ENCODE measurements around the gene SH2B3. TPM values are rescaled to one million over a fixed set of nuclear protein-coding genes. Genes with fewer than 3 reads are reported as not detected.
"Not testable (repeated sequence)": the region's sequence is repeated elsewhere in the genome, so short reads cannot be mapped to it uniquely, and the experiment has no call there.

The SH2B3 gene
- total RNA-seq, 2 experiments from 2014 or later, result 25.8 to 51.3 TPM

DNA sequence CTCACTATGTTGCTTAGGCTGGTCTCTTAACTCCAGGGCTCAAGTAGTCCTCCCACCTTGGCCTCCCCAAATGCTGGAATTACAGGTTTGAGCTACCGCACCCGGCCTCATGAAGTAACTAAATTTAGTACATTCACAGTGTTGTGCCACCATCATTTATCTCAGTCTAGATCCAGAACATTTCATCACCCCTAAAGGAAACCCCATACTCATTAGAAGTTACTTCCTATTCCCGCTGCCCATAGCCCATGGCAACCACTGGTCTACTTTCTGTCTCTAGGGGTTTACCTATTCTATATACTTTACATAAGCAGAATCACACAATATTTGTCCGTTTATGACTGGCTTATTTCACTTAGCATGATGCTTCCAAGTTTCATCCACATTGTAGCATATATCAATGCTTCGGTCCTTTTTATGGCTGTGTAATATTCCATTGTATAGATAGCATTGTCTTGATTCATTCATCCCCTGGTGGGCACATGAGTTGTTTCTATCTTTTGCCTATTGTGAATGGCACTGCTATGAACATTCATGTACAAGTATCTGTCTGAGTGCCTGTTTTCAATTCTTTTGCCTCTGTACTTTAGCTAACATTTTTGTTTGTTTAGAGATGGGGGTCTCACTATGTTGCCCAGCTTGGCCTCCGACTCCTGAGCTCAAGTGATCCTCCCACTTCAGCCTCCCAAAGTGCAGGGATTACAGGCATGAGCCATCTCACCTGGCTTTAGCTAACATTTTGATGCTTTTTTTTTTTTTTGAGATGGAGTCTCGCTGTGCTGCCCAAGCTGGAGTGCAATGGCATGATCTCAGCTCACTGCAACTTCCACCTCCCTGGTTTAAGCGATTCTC, 10.2 kb upstream of the SH2B3 start:
- Histone ChIP-seq H3K4me3 (ENCODE audit: low read depth, low read length, poor library complexity, severe bottlenecking) (no peak overlapping the region), H3K4me1 (ENCODE audit: insufficient read depth, low read length, poor library complexity, severe bottlenecking) (peaks cover 7% of the 10 kb centered on the region), H3K9me3 (ENCODE audit: low read length) (no peaks in the 10 kb centered on the region), H4K20me1 (ENCODE audit: insufficient read depth, low read length) (no peaks in the 10 kb centered on the region), H2AFZ (ENCODE audit: low read length) (no peak overlapping the region), H3K27ac (ENCODE audit: low read depth, low read length, poor library complexity, severe bottlenecking) (no peak overlapping the region), H3K9me2 (ENCODE audit: insufficient read depth, low read length) (no peaks in the 10 kb centered on the region), H3K4me2 (ENCODE audit: low read length) (no peak overlapping the region), H3K36me3 (ENCODE audit: insufficient read depth, low read length) (no peaks in the 10 kb centered on the region), H3K79me2 (ENCODE audit: insufficient read depth, low read depth, low read length) (no peaks in the 10 kb centered on the region)
- TF ChIP-seq, protein P1, sequence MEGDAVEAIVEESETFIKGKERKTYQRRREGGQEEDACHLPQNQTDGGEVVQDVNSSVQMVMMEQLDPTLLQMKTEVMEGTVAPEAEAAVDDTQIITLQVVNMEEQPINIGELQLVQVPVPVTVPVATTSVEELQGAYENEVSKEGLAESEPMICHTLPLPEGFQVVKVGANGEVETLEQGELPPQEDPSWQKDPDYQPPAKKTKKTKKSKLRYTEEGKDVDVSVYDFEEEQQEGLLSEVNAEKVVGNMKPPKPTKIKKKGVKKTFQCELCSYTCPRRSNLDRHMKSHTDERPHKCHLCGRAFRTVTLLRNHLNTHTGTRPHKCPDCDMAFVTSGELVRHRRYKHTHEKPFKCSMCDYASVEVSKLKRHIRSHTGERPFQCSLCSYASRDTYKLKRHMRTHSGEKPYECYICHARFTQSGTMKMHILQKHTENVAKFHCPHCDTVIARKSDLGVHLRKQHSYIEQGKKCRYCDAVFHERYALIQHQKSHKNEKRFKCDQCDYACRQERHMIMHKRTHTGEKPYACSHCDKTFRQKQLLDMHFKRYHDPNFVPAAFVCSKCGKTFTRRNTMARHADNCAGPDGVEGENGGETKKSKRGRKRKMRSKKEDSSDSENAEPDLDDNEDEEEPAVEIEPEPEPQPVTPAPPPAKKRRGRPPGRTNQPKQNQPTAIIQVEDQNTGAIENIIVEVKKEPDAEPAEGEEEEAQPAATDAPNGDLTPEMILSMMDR (conservative IDR thresholded peaks at IDR 0.05; ENCODE audit: low read length), result no peak
- no peak for TF ChIP-seq EZH2phosphoT487 (IDR thresholded peaks at IDR 0.05; ENCODE audit: borderline replicate concordance, low read depth, low read length)
- ChIA-PET POLR2A (interaction anchor here (0.6 kb wide), 2 partner anchors 170 to 533 kb away, joined by 3 to 4 read pairs; no protein-coding TSS in a partner anchor), CTCF (ENCODE audit: unreplicated experiment) (interaction anchor here (1.0 to 2.2 kb wide), 2 partner anchors 49 to 56 kb away, joined by 4 to 37 read pairs; no protein-coding TSS in a partner anchor)
- intact Hi-C loops (cut with micrococcal nuclease; ENCODE audit: unreplicated experiment), result no loop called here
- no peak for DNase-seq (ENCODE audit: low spot score)
- BruUV-seq (replicated peaks), result no TSS peak

DNA sequence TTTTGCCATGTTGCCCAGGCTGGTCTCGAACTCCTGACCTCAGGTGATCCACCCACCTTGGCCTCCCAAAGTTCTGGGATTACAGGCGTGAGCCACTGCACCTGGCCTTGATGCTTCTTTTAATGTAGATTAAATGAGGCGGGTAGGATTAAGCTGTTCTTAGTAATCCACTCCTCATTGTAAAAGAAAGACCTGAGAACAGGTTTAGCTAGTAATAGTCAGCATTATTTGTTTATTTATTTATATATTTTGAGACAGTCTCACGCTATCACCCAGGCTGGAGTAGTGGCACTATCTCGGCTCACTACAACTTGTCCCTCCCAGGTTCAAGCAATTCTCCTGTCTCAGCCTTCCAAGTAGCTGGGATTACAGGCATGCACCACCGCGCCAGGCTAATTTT, 9.5 kb upstream of the SH2B3 start:
- H3K79me2 ChIP-seq (ENCODE audit: insufficient read depth, low read depth, low read length); H3K4me1 ChIP-seq (ENCODE audit: insufficient read depth, low read length, poor library complexity, severe bottlenecking); H2AFZ ChIP-seq (ENCODE audit: low read length); H3K4me3 ChIP-seq (ENCODE audit: low read depth, low read length, poor library complexity, severe bottlenecking); H3K36me3 ChIP-seq (ENCODE audit: insufficient read depth, low read length); intact Hi-C loops (cut with micrococcal nuclease; ENCODE audit: unreplicated experiment); BruUV-seq (replicated peaks); H3K4me2 ChIP-seq (ENCODE audit: low read length); H3K9me3 ChIP-seq (ENCODE audit: low read length); H3K9me2 ChIP-seq (ENCODE audit: insufficient read depth, low read length); H4K20me1 ChIP-seq (ENCODE audit: insufficient read depth, low read length); DNase-seq (ENCODE audit: low spot score); H3K27ac ChIP-seq (ENCODE audit: low read depth, low read length, poor library complexity, severe bottlenecking): not testable (repeated sequence)
- ChIA-PET POLR2A (interaction anchor here (0.6 to 0.7 kb wide), 2 partner anchors 56 to 169 kb away, joined by 3 to 4 read pairs; no protein-coding TSS in a partner anchor), CTCF (ENCODE audit: unreplicated experiment) (interaction anchor here (1.0 to 2.2 kb wide), 3 partner anchors 48 to 66 kb away, joined by 3 to 37 read pairs (median 4); no protein-coding TSS in a partner anchor)

DNA sequence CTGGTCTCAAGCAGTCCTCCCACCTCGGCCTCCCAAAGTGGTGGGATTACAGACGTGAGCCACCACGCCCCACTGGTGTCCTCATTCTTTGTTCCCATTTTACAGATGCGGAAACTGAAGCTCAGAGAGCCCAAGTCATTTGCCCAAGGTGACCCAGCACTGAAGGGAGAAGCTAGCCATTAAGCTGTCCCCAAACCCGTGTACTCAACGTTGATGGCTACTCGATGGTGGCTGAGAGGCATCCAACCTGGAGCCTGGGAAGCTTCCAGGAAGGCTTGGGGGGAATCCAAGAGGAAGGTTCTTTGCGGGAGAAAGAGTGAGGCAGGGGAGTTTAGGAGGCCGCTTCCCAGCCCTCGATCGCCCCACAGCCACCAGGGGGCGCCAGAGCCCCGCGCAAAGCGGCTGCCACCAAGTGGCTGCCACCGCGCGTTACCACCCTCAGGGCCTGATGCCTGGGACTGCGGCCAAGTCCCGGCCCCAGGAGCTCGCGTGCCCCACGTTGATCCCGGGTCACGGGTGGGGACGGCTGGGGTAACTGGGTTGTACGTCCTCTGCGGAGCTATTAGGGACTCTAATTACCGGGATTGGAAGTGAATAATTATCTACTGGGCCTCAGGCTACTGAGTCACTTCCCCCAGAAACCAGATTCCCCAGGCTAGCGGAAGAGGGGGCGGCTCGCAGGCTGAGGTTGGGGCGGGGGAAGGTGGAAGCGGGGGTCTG, 8.8 kb upstream of the SH2B3 start:
- ChIA-PET POLR2A (interaction anchor here (0.5 to 0.7 kb wide), 3 partner anchors 55 to 277 kb away, joined by 3 to 8 read pairs (median 4); no protein-coding TSS in a partner anchor), CTCF (ENCODE audit: unreplicated experiment) (interaction anchor here (0.6 to 2.2 kb wide), 8 partner anchors 12 to 131 kb away, joined by 3 to 37 read pairs (median 3); no protein-coding TSS in a partner anchor)
- H3K36me3 ChIP-seq (ENCODE audit: insufficient read depth, low read length), result no peaks in the 10 kb centered on the region
- no peak overlapping the region for H3K27ac ChIP-seq (ENCODE audit: low read depth, low read length, poor library complexity, severe bottlenecking)
- H3K9me3 ChIP-seq (ENCODE audit: low read length), result no peaks in the 10 kb centered on the region
- peak overlapping the region; percentile 33; the same call in 1 of the 2 replicates for H3K4me2 ChIP-seq (ENCODE audit: low read length)
- H3K4me1 ChIP-seq (ENCODE audit: insufficient read depth, low read length, poor library complexity, severe bottlenecking), result peaks cover 7% of the 10 kb centered on the region
- H3K79me2 ChIP-seq (ENCODE audit: insufficient read depth, low read depth, low read length), result no peaks in the 10 kb centered on the region
- peak; percentile 89 for DNase-seq (ENCODE audit: low spot score)
- no TSS peak for BruUV-seq (replicated peaks)
- H3K4me3 ChIP-seq (ENCODE audit: low read depth, low read length, poor library complexity, severe bottlenecking), result peak overlapping the region; percentile 2
- H3K9me2 ChIP-seq (ENCODE audit: insufficient read depth, low read length), result no peaks in the 10 kb centered on the region
- H4K20me1 ChIP-seq (ENCODE audit: insufficient read depth, low read length), result no peaks in the 10 kb centered on the region
- TF ChIP-seq, protein P1 (conservative IDR thresholded peaks at IDR 0.05; ENCODE audit: low read length), result peak; percentile 96
- TF ChIP-seq EZH2phosphoT487 (IDR thresholded peaks at IDR 0.05; ENCODE audit: borderline replicate concordance, low read depth, low read length), result no peak
- H2AFZ ChIP-seq (ENCODE audit: low read length), result peak overlapping the region; percentile 19; the same call in 1 of the 2 replicates
- intact Hi-C loops (cut with micrococcal nuclease; ENCODE audit: unreplicated experiment), result loop anchor here (1.0 kb wide), 2 partner anchors 54 to 132 kb away; no protein-coding TSS in a partner anchor
